B cell (primary cell): Measurements from ENCODE around the gene MS4A13. TPM values are rescaled to one million over a fixed set of nuclear protein-coding genes. Genes with fewer than 3 reads are reported as not detected.
"Not testable (repeated sequence)": the region's sequence is repeated elsewhere in the genome, so short reads cannot be mapped to it uniquely, and the experiment has no call there.

Source experiments
- ATAC-seq: fragments of 200-7000 bp; cut with Tn5 transposase; one replicate; pipeline ENCODE4 v1.10.0; 2021; ENCODE audit warnings: low read depth, mild to moderate bottlenecking, moderate number of reproducible peaks, moderate library complexity
- CTCF ChIA-PET: fragments of 350-600 bp; sonication (Branson Sonifier 250); formaldehyde crosslinking; loops from one replicate; lab custom pipeline; 2021; ENCODE audit warnings: antibody characterized with exemption, inconsistent platforms; lab: Charles Lee
- POLR2A ChIA-PET: fragments of 350-600 bp; sonication (Branson Sonifier 250); formaldehyde crosslinking; loops from one replicate; lab custom pipeline; 2021; ENCODE audit warnings: antibody characterized with exemption; lab: Charles Lee
- DNase-seq: peaks from one replicate; pipeline ENCODE4 v3.0.0; 2013
- H2AFZ ChIP-seq: 2 replicates; pipeline ENCODE4 v1.6.1; 2012; ENCODE audit warnings: mild to moderate bottlenecking, low read depth, low read length; ENCODE audit not compliant: insufficient read depth, poor library complexity, severe bottlenecking
- H3K27ac ChIP-seq, 2 donors: 1 replicate in 1 of 2; 2 replicates in 1 of 2; pipeline ENCODE4 v1.5.1; 2012 to 2013; ENCODE audit warnings: low read length in 2 of 2, mild to moderate bottlenecking in 2 of 2, moderate library complexity in 1 of 2
- H3K27me3 ChIP-seq, 4 experiments: fragments of 200-600 bp in 1 of 4; sonication (generic) in 1 of 4; replicated peaks in 1 of 4; 1 replicate in 2 of 4; 2 replicates in 2 of 4; pipeline versions ENCODE4 v1.6.1 to v1.7.0; 2013 to 2016; ENCODE audit warnings: low read length in 3 of 4, mild to moderate bottlenecking in 2 of 4, mixed read lengths in 1 of 4, moderate library complexity in 1 of 4; ENCODE audit not compliant: insufficient read depth in 4 of 4, control insufficient read depth in 3 of 4; ENCODE audit errors: control extremely low read depth in 1 of 4
- H3K36me3 ChIP-seq, 2 experiments: replicated peaks in 1 of 2; 1 replicate in 1 of 2; 2 replicates in 1 of 2; pipeline versions ENCODE4 v1.6.1 to v1.7.1; 2013; ENCODE audit warnings: low read length in 1 of 2; ENCODE audit not compliant: insufficient read depth in 2 of 2, control insufficient read depth in 1 of 2; ENCODE audit errors: control extremely low read depth in 1 of 2, extremely low read depth in 1 of 2
- H3K4me1 ChIP-seq, 2 donors: fragments of 200-600 bp in 1 of 2; sonication (generic) in 1 of 2; 1 replicate in 1 of 2; 2 replicates in 1 of 2; pipeline versions ENCODE4 v1.5.1 to v1.6.1; 2013 to 2017; ENCODE audit warnings: low read length in 2 of 2; ENCODE audit not compliant: control insufficient read depth in 2 of 2, insufficient read depth in 2 of 2
- H3K4me2 ChIP-seq: replicated peaks from 2 replicates; pipeline ENCODE3; 2012; ENCODE audit warnings: mild to moderate bottlenecking, low read depth, low read length; ENCODE audit not compliant: poor library complexity, severe bottlenecking
- H3K4me3 ChIP-seq, 5 experiments: fragments of 200-600 bp in 1 of 5; sonication (generic) in 1 of 5; 1 replicate in 3 of 5; 2 replicates in 2 of 5; pipeline versions ENCODE4 v1.5.1 to v1.7.0; 2011 to 2016; ENCODE audit warnings: low read length in 4 of 5, mild to moderate bottlenecking in 4 of 5, low read depth in 2 of 5, control low read depth in 1 of 5, moderate library complexity in 1 of 5; ENCODE audit not compliant: insufficient read depth in 1 of 5; ENCODE audit errors: control extremely low read depth in 1 of 5, extremely low read depth in 1 of 5
- H3K79me2 ChIP-seq: fragments of 200-600 bp; sonication (generic); one replicate; pipeline ENCODE4 v1.6.0; 2016; ENCODE audit warnings: low read length; ENCODE audit not compliant: control insufficient read depth, insufficient read depth
- H3K9ac ChIP-seq: fragments of 200-600 bp; sonication (generic); 2 replicates; pipeline ENCODE4 v1.6.1; 2017; ENCODE audit warnings: mild to moderate bottlenecking, low read length, moderate library complexity
- H3K9me3 ChIP-seq, 3 donors: one replicate each; pipeline versions ENCODE4 v1.6.1 to v1.7.1; 2013; ENCODE audit warnings: low read length in 2 of 3; ENCODE audit not compliant: control insufficient read depth in 2 of 3, insufficient read depth in 1 of 3; ENCODE audit errors: control extremely low read depth in 1 of 3
- H4K20me1 ChIP-seq: 2 replicates; pipeline ENCODE4 v1.6.0; 2012; ENCODE audit warnings: mild to moderate bottlenecking, low read length; ENCODE audit not compliant: insufficient read depth, control insufficient read depth, poor library complexity, severe bottlenecking
- H3K27ac Mint-ChIP-seq: one replicate; pipeline ENCODE4 v1.8.0; 2021; ENCODE audit warnings: mixed read lengths
- H3K27me3 Mint-ChIP-seq: one replicate; pipeline ENCODE4 v1.8.0; 2021; ENCODE audit warnings: mixed read lengths
- H3K4me1 Mint-ChIP-seq: one replicate; pipeline ENCODE4 v1.8.0; 2021; ENCODE audit warnings: mixed read lengths
- H3K4me3 Mint-ChIP-seq: one replicate; pipeline ENCODE4 v1.8.0; 2021; ENCODE audit warnings: mixed read lengths
- H3K9me3 Mint-ChIP-seq: one replicate; pipeline ENCODE4 v1.8.0; 2022; ENCODE audit warnings: mixed read lengths; ENCODE audit not compliant: insufficient read depth
- CTCF ChIP-seq: fragments of 200-600 bp; IDR thresholded peaks from one replicate; pipeline ENCODE4 v1.8.0; 2022; ENCODE audit warnings: antibody characterized with exemption, mild to moderate bottlenecking
- EZH2 ChIP-seq: IDR thresholded peaks from 2 replicates; pipeline ENCODE4 v1.6.1; 2012; ENCODE audit warnings: borderline replicate concordance, low read depth, mild to moderate bottlenecking, moderate library complexity, low read length; ENCODE audit not compliant: insufficient read depth, poor library complexity, severe bottlenecking
- WGBS: methylation state at CpG from one replicate; pipeline ENCODE4 v1.1.5; 2013; ENCODE audit warnings: missing lambda C conversion rate; ENCODE audit not compliant: insufficient coverage; 5-methylcytosine and 5-hydroxymethylcytosine counted together
- intact Hi-C: fragments of 100-400 bp; cut with micrococcal nuclease; formaldehyde crosslinking; loops from one replicate; pipeline ENCODE4 v1.10.0; 2022
- polyA plus RNA-seq: library from polyadenylated mRNA; depleted of rRNA; stranded (reverse); fragments of >200 nt; gene quantifications from 2 replicates; pipeline ENCODE4 v1.2.3, GENCODE V29; 2012
- total RNA-seq, 2 donors: library from RNA; stranded (reverse); fragments of 120-200 nt in 1 of 2; gene quantifications; 1 replicate in 1 of 2; 2 replicates in 1 of 2; pipeline versions ENCODE4 v1.2.3 to v1.2.4, GENCODE V29; 2013 to 2022

The MS4A13 gene
- total and polyA plus RNA-seq, 2 donors (not counting 1 experiment from before 2014, with no cell fraction given) = not detected

DNA sequence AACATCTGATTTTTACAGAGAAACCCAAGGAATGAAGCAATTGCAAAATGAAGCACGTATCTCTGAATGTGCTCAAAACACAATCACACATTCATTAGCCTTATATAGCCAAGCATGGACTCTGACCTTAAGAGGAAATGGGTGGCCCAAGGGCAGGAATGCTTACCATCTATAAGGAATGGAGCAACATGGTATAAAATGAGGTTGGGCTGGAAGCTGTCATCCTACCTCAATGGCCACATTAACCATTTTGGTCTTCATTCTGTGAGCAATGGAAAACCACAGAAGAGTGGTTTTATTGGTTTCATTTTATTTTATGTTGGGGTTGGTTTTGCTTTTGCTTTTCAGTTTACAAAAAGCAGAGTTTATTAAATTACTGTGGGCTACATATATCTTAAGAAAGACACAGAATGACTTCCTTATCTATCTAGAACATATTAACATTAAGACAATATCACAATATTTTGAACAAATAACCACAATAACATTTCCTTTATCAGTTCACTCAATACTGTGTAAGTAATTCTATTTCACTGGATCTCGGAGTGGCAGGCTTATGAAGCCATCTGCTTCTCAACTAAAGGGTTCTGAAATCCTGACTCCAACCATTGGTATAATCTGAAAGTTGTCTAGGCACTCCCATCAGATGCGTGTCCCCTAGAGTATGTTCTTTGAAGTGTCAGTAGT lies 10.8 kb upstream of the MS4A13 start:
- CTCF ChIA-PET = interaction anchor here (0.9 to 3.1 kb wide), 3 partner anchors 114 to 141 kb away, joined by 3 to 11 read pairs (median 3); no protein-coding TSS in a partner anchor

GRCh38 chr11:60509609-60510008 lies 5.6 kb upstream of the MS4A13 start:
- CTCF ChIA-PET = interaction anchor here (0.8 to 1.0 kb wide), 2 partner anchors 10 to 167 kb away, joined by 3 read pairs; no protein-coding TSS in a partner anchor

More for the DNA sequence above, 10.8 kb upstream of the MS4A13 start:
- Mint-ChIP-seq H3K27ac (no peak overlapping the region), H3K4me3 (no peak overlapping the region), H3K27me3 (peaks cover 11% of the 10 kb centered on the region), H3K9me3 (no peaks in the 10 kb centered on the region), H3K4me1 (peaks cover 5% of the 10 kb centered on the region)
- H2AFZ ChIP-seq = no peak overlapping the region
- H3K9ac ChIP-seq = no peak overlapping the region
- no peak overlapping the region for H3K4me2 ChIP-seq
- H3K4me1 ChIP-seq = peaks cover 4 to 10% of the 10 kb centered on the region in 2 donors
- POLR2A ChIA-PET = no interaction called here
- no peaks in the 10 kb centered on the region for H3K27me3 ChIP-seq
- DNase-seq (no peak), ATAC-seq (no peak)
- no peak overlapping the region for H3K4me3 ChIP-seq
- intact Hi-C loops = no loop called here
- no peaks in the 10 kb centered on the region for H3K79me2 ChIP-seq
- H3K36me3 ChIP-seq = no peaks in the 10 kb centered on the region
- no peak overlapping the region for H3K27ac ChIP-seq
- WGBS = no CpG with 5 or more reads among the region's 3 CpGs
- no peaks in the 10 kb centered on the region for H3K9me3 ChIP-seq
- H4K20me1 ChIP-seq = no peaks in the 10 kb centered on the region
- no peak for TF ChIP-seq EZH2
- no peak for TF ChIP-seq CTCF

DNA sequence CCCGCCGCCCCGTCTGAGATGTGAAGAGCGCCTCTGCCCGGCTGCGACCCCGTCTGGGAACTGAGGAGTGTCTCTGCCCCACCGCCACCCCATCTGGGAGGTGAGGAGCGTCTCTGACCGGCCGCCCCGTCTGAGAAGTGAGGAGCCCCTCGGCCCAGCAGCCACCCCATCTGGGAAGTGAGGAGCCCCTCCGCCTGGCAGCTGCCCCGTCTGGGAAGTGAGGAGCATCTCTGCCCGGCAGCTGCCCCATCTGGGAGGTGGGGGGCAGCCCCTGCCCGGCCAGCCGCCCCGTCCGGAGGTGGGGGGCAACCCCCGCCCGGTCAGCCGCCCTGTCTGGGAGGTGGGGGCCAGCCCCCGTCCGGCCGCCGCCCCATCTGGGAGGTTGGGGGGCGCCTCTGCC lies 5.0 kb upstream of the MS4A13 start:
- H4K20me1 ChIP-seq, H3K9ac ChIP-seq, POLR2A ChIA-PET, H3K9me3 ChIP-seq, H3K27me3 ChIP-seq, H3K27ac ChIP-seq, DNase-seq, intact Hi-C loops, H3K4me3 Mint-ChIP-seq, CTCF ChIA-PET, H3K79me2 ChIP-seq, ATAC-seq, H2AFZ ChIP-seq, H3K27ac Mint-ChIP-seq, H3K4me2 ChIP-seq, H3K4me3 ChIP-seq, H3K9me3 Mint-ChIP-seq, H3K36me3 ChIP-seq: not testable (repeated sequence)
- H3K4me1 ChIP-seq = peaks cover 8 to 12% of the 10 kb centered on the region in 2 donors
- H3K27me3 Mint-ChIP-seq = peaks cover 11% of the 10 kb centered on the region
- 96% methylated on average over 17 of the region's 28 CpGs for WGBS
- peaks cover 11% of the 10 kb centered on the region for H3K4me1 Mint-ChIP-seq

More at GRCh38 chr11:60509609-60510008, 5.6 kb upstream of the MS4A13 start:
- H3K27ac Mint-ChIP-seq, H3K4me2 ChIP-seq, H3K4me3 Mint-ChIP-seq, H3K9me3 ChIP-seq, ATAC-seq, POLR2A ChIA-PET, H3K9me3 Mint-ChIP-seq, H3K27ac ChIP-seq, H3K4me3 ChIP-seq, H3K79me2 ChIP-seq, H4K20me1 ChIP-seq, DNase-seq, H3K36me3 ChIP-seq, H2AFZ ChIP-seq, H3K27me3 ChIP-seq, intact Hi-C loops, H3K9ac ChIP-seq: not testable (repeated sequence)
- Mint-ChIP-seq H3K27me3 (peaks cover 11% of the 10 kb centered on the region), H3K4me1 (peaks cover 11% of the 10 kb centered on the region)
- 87% methylated on average over 9 of the region's 15 CpGs for WGBS
- H3K4me1 ChIP-seq = peaks cover 8 to 12% of the 10 kb centered on the region in 2 donors
